Stimulated activated CD8-positive, alpha-beta memory T cell treated with anti-CD3 and anti-CD28 coated beads, Interleukin-12 subunit alpha, Interleukin-12 subunit beta, amount 100 ng/mL, for 24 hours (primary cell): ENCODE measurements around the gene FHIT.

ENCODE experiments used
- DNase-seq: peaks from one replicate; pipeline ENCODE4 v3.0.0-alpha.2; 2020; ENCODE audit errors: extremely low read depth

The FHIT gene

GRCh38 chr3:60501314-60501713, 749.9 kb downstream of the FHIT start:
- no peak for DNase-seq

GRCh38 chr3:60497902-60498301, 753.4 kb downstream of the FHIT start:
- no peak for DNase-seq

- no peak for DNase-seq
Measured at GRCh38 chr3:60490992-60491391, 760.3 kb downstream of the FHIT start.

- no peak for DNase-seq
Measured at GRCh38 chr3:60475096-60475495, 776.2 kb downstream of the FHIT start.

- no peak for DNase-seq
Measured at GRCh38 chr3:60469481-60469880, 781.8 kb downstream of the FHIT start.

GRCh38 chr3:60463685-60464084, 787.6 kb downstream of the FHIT start:
- no peak for DNase-seq

- DNase-seq, result no peak
Measured at GRCh38 chr3:60461267-60461666, 790.0 kb downstream of the FHIT start.

- no peak for DNase-seq
Measured at GRCh38 chr3:60456180-60456579, 795.1 kb downstream of the FHIT start.

- no peak for DNase-seq
Measured at GRCh38 chr3:60453326-60453725, 797.9 kb downstream of the FHIT start.

- DNase-seq, result no peak
Measured at GRCh38 chr3:60448696-60449095, 802.6 kb downstream of the FHIT start.

GRCh38 chr3:60445446-60445845, 805.8 kb downstream of the FHIT start:
- DNase-seq, result no peak

- DNase-seq, result no peak
Measured at GRCh38 chr3:60444898-60445437, 806.3 kb downstream of the FHIT start.

GRCh38 chr3:60440869-60441268, 810.4 kb downstream of the FHIT start:
- DNase-seq, result no peak

- DNase-seq, result no peak
Measured at GRCh38 chr3:60435941-60436650, 815.2 kb downstream of the FHIT start.

GRCh38 chr3:60434950-60435349, 816.3 kb downstream of the FHIT start:
- DNase-seq, result no peak

- no peak for DNase-seq
Measured at GRCh38 chr3:60434323-60434722, 816.9 kb downstream of the FHIT start.

- DNase-seq, result no peak
Measured at GRCh38 chr3:60431599-60431958, 819.7 kb downstream of the FHIT start.

- DNase-seq, result no peak
Measured at GRCh38 chr3:60430205-60430604, 821.0 kb downstream of the FHIT start.

GRCh38 chr3:60427109-60427508, 824.1 kb downstream of the FHIT start:
- no peak for DNase-seq

GRCh38 chr3:60424942-60425341, 826.3 kb downstream of the FHIT start:
- DNase-seq, result no peak

- no peak for DNase-seq
Measured at GRCh38 chr3:60424034-60424433, 827.2 kb downstream of the FHIT start.

GRCh38 chr3:60423556-60423955, 827.7 kb downstream of the FHIT start:
- no peak for DNase-seq

GRCh38 chr3:60421749-60422446, 829.4 kb downstream of the FHIT start:
- no peak for DNase-seq
